ENCODE measurements around the gene TRAK2.
"Not testable (repeated sequence)": the region's sequence is repeated elsewhere in the genome, so short reads cannot be mapped to it uniquely, and the experiment has no call there.

TRAK2 gene

GRCh38 chr2:201415149-201415548 lies 36.1 kb downstream of the TRAK2 start:
- DNase-seq = no peak

- no peak for DNase-seq
Measured at GRCh38 chr2:201414099-201415023, 36.9 kb downstream of the TRAK2 start.

- DNase-seq = no peak
Measured at GRCh38 chr2:201413552-201413951, 37.7 kb downstream of the TRAK2 start.

- DNase-seq = no peak
Measured at GRCh38 chr2:201413143-201413542, 38.1 kb downstream of the TRAK2 start.

- no peak for DNase-seq
Measured at GRCh38 chr2:201411421-201411820, 39.8 kb downstream of the TRAK2 start.

- DNase-seq = no peak
Measured at GRCh38 chr2:201408931-201409330, 42.3 kb downstream of the TRAK2 start.

GRCh38 chr2:201407265-201407664 lies 44.0 kb downstream of the TRAK2 start:
- DNase-seq = no peak

GRCh38 chr2:201406077-201406662 lies 45.1 kb downstream of the TRAK2 start:
- DNase-seq = no peak

GRCh38 chr2:201404699-201405280 lies 46.5 kb downstream of the TRAK2 start:
- no peak for DNase-seq

- no peak for DNase-seq
Measured at GRCh38 chr2:201403880-201404279, 47.4 kb downstream of the TRAK2 start.

GRCh38 chr2:201402651-201403562 lies 48.4 kb downstream of the TRAK2 start:
- no peak for DNase-seq

GRCh38 chr2:201401815-201402214 lies 49.4 kb downstream of the TRAK2 start:
- DNase-seq = no peak

GRCh38 chr2:201396595-201396994 lies 54.7 kb downstream of the TRAK2 start:
- no peak for DNase-seq

- DNase-seq = no peak
Measured at GRCh38 chr2:201383136-201383535, 68.1 kb downstream of the TRAK2 start.

- DNase-seq = no peak
Measured at GRCh38 chr2:201378496-201379397, 72.5 kb downstream of the TRAK2 start.

GRCh38 chr2:201377218-201377617 lies 74.0 kb downstream of the TRAK2 start:
- no peak for DNase-seq

- no peak for DNase-seq
Measured at GRCh38 chr2:201369775-201370174, 81.5 kb downstream of the TRAK2 start.

GRCh38 chr2:201369318-201369717 lies 81.9 kb downstream of the TRAK2 start:
- DNase-seq = not testable (repeated sequence)

GRCh38 chr2:201366146-201366545 lies 85.1 kb downstream of the TRAK2 start:
- DNase-seq = no peak

GRCh38 chr2:201363857-201364560 lies 87.2 kb downstream of the TRAK2 start:
- no peak for DNase-seq

GRCh38 chr2:201362396-201362795 lies 88.9 kb downstream of the TRAK2 start:
- no peak for DNase-seq

Data from C1 segment of cervical spinal cord (tissue), 14 donors.